Epidermal melanocyte (primary cell): ENCODE data around the gene DUSP28.
"Not testable (repeated sequence)": the region's sequence is repeated elsewhere in the genome, so short reads cannot be mapped to it uniquely, and the experiment has no call there.

Source experiments
- DNase-seq: peaks from one replicate; pipeline ENCODE4 v3.0.0; 2011; ENCODE audit warnings: low spot score; ENCODE audit not compliant: insufficient read length

Gene DUSP28

GRCh38 chr2:240560084-240560479, at the start of gene DUSP28:
TSS of gene DUSP28 (plus strand) at chr2:240560357. CDS start at chr2:240560685, 328 bp downstream.
- peak; percentile 82 for DNase-seq

- no peak for DNase-seq
These were observed 49.5 kb upstream of the DUSP28 start for GRCh38 chr2:240510513-240511210.

GRCh38 chr2:240511351-240512108, 48.6 kb upstream of the DUSP28 start:
- DNase-seq, result no peak

GRCh38 chr2:240512109-240512485, 48.1 kb upstream of the DUSP28 start:
- DNase-seq, result no peak

GRCh38 chr2:240512666-240513535, 47.3 kb upstream of the DUSP28 start:
- DNase-seq, result no peak

- DNase-seq, result peak; percentile 81
These were observed 46.4 kb upstream of the DUSP28 start for GRCh38 chr2:240513549-240514287.

GRCh38 chr2:240514631-240515030, 45.5 kb upstream of the DUSP28 start:
- DNase-seq, result no peak

GRCh38 chr2:240517342-240517741, 42.8 kb upstream of the DUSP28 start:
- DNase-seq, result no peak

DNA sequence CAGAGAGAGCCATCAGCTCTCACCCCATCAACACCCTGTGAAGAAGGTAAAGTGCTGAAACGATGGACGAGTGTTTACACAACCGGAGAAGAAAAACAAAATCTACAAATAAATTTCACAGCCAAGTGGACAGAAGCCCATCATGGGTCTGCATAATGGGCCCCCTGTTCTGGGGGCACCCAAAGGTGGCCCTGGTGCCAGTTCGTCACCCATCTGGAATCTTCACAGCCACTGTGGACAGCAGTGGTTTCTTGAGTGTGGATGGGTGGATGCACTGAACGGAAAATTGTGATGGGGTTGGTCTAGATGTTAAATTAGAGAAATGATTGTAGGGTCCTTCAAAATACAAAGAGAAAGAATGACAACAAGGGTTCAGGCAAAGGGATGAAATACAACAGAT, 41.2 kb upstream of the DUSP28 start:
- DNase-seq, result no peak

GRCh38 chr2:240519396-240520129, 40.6 kb upstream of the DUSP28 start:
- DNase-seq, result no peak

DNA sequence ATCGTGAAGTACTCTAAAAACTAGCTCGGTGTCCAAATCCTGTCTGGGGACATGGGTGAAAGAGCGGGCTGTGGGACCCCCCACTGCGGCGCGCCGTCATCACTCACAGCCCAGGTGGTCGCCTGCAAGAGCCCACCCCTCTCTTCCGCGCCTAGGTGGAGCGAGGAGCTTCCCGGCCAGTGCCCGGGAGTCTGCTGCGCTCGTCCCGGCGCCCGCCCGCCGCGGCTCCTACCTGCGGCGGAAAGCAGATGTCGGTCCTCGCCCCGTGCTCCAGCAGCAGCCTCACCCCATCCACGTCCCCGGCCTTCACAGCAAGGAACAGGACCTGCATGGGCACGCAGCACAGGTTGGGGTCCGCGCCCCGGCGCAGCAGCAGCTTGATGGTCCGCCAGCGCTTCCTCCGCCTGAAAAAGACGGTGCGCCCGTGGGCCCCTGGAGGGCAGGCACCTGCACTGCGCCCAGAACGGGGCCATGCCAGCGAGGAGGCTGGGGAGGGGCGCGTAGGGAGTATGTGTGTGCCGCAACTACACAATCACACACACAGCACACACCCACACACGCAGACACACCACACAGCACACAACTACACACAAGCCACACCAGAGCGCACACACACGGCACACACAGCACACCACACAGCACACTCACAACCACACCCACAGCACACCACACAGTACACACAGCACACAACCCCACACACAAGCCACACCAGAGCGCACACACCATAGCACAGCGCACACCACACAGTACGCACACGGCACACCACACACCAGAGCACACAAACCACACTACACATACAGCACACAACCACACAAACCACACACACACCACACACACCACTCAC, 39.8 kb upstream of the DUSP28 start:
- DNase-seq, result no peak

DNA sequence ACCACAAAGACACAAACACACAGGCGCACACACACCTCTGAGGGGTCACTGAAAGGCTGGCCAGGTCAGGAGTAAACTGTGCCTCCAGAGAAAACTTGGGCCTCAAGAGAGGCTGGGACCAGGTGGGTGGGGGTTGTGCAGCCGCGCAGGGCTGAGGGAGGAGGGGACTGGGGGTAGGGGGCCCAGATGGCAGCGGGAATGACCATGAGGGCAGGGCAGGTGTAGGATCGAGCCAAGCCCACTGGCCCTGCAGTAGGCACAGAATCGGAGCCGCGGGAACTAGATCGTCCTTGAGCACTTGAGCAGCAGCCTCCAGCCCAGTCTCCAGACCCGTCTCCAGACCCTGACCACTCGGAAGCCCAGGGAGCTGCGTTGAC, 39.2 kb upstream of the DUSP28 start:
- DNase-seq, result no peak

DNA sequence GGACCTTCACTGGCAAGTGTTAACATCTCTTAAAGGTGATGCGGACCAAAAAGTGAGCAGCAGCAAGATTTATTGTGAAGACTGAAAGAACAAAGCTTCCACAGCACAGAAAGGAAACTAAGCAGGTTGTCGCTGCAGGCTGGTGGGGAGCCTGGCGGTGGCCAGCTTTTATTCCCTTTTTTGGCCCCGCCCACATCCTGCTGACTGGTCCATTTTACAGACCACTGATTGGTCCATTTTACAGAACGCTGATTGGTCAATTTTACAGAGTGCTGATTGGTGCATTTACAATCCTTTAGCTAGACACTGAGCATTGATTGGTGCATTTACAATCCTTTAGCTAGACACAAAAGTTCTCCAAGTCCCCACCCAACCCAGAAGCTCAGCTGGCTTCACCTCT, 38.3 kb upstream of the DUSP28 start:
- not testable (repeated sequence) for DNase-seq

- no peak for DNase-seq
These were observed 37.8 kb upstream of the DUSP28 start for GRCh38 chr2:240522406-240522805.

- no peak for DNase-seq
These were observed 36.5 kb upstream of the DUSP28 start for GRCh38 chr2:240523451-240524281.

GRCh38 chr2:240524963-240525718, 35.0 kb upstream of the DUSP28 start:
- no peak for DNase-seq

GRCh38 chr2:240525802-240526201, 34.4 kb upstream of the DUSP28 start:
- no peak for DNase-seq

DNA sequence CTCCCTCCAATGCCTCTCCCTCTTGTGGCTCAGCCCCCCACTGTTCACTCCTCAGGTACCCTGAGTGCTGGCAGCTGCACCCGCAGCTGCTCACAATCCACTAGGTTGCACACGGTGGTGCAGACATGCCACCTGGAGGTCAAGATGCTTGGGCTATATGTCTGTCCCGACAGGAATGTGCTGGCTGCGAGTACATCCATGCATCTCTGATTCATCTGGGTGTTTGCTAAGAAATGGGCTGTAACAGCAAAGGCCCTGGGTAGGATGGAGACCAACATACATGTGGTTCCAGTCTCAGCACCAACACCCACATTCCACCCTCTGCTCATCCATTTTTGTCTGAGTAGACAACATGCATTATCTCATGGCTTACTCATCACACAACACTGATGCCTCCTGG, 33.6 kb upstream of the DUSP28 start:
- DNase-seq, result no peak
